Stimulated activated CD4-positive, alpha-beta T cell treated with anti-CD3 and anti-CD28 coated beads, Interleukin-1b, Interleukin-23, amount 100 ng/mL, for 1 hour (primary cell): ENCODE data around the gene SLC25A25.
"Not testable (repeated sequence)": the region's sequence is repeated elsewhere in the genome, so short reads cannot be mapped to it uniquely, and the experiment has no call there.

Experiments
- DNase-seq, 2 donors: peaks; one replicate each; pipeline ENCODE4 v3.0.0-alpha.2; 2020; ENCODE audit warnings: low read depth in 2 of 2

Gene SLC25A25

DNA sequence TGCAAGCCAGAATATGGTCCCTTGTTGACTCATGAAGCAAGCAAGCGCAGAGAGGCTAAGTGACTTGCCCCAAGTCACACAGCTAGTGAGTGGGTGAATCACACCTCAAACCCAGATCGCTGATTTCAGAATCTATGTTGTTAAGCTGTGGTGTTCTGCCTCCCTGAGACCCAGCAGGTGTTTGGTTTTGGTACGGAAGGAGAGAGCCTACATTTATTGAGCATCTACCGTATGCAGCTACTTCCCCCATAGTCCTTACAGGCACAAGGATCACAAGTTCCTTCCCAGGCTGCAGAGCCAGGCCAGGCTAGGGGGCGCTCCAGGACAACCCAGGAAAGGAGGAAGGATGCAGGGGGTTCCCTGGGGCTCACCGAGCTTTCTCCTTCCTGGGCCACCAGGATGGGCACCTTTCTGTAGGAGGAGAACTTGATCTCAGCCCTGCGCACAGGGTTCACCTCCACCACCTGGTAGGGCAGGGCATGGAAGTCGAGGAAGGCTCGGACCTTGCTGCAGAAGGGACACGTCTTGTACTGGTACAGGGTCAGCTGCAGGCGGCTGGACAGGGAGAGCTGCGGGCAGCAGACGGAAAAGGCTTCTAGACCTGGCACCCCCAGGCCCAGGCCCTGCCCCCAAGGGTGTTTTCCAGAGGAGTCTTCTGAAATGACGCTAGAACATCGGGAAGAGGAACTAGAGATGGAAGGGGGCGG, 57.0 kb downstream of the SLC25A25 start:
- no peak for DNase-seq

DNA sequence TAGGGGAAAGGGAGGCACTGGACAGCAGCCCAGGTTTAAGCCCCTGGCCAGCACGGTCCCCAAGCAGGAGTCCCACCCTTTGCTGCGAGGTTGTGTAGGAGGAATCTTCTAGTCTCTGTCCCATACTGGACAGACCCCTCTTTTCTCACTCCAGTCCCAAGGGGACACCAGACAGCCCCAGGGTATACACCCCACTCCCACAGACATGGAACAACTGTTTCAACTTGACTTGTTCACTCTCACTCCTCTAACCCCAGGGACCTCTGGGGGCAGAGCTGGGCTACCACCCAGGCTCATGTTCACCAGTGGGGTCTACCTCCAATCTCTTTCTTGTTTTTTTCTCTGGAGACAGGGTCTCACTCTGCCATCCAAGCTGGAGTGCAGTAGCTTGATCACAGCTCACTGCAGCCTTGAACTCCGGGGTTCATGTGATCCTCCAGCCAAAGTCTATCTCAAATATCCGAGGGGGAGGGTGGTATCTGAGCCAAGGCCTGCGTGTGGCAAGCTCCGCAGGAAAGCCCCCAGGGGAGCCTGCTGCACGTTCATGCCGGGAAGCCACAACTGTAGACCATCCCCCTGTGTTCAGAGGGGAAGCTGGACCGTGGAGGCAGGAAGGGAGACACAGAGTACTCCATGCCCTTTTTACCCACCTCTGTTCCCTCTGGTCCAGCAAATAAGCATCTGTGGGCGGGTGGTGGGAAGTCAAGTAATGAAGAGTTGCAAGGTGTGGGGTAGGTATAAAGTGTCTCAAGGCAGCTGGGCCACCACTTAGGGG, 57.7 kb downstream of the SLC25A25 start:
- no peak for DNase-seq

DNA sequence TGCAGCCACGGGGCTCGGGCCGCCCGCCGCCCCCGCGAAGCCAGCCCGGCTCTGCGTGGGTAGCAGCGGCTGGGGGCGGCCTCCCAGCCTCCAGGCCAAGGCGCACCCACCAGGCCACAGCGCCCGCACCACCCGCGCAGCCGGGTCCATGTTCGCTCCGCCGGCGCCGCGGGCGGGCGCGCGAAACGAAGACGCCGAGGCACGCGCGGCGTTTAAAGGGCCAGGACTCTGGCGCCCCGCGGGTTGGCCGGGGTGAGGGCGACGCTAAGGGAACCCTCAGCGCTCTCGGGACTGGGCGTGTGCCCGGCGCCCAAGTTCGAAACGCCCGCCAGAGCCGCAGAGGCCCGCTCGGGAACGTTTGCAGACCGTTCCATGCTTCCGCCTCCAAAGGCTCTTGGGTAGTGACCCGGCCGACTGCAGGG, 59.5 kb downstream of the SLC25A25 start, which contains the start of gene PTGES2:
Gene PTGES2, minus strand, starts transcription at position 162 of the 422 bp plus-strand sequence. Its CDS starts 12 bp downstream, at position 150.
- DNase-seq: peak; percentile 41 to 64

DNA sequence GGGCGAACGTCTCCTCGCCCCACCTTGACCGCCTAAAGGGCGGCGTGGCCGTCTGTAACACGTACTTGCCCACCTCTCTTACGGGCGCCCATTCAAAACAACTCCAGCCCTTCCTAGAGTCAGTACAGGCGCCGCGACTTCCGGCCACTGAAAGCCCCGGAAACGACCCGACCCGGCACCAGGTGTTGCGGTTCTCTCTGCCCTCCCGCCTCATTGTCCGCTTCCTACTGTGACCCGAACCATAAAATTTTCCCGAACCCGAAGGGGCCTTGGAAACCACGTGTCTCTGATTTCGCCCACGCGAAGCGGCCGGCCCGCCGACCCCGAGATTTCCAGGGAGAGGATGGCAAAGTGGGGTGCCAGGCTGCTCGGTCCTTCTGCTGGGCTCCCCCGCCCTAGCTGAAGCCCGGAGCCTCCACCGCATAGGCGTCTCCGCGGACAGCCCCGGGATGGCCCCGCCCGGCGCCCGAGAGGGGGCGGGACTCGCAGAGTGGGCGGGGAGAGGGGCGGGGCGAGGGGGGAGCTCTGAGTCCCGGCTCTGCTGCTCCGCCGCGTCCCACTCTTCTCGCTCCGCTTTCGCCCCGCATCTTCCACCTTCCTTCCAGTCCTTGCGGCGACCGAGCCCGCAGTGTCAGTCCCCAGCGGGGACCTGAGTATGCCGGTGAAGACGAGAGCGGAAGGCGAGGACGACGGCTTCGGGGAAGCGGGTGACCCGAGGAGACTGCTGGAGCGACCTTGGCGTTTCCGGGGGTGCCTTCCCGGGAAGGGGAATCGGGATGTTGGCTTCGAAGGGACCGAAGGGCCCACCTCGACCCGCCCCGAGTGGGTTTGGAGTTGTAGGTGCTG, 60.2 kb downstream of the SLC25A25 start:
- peak; percentile 60 to 70 for DNase-seq

DNA sequence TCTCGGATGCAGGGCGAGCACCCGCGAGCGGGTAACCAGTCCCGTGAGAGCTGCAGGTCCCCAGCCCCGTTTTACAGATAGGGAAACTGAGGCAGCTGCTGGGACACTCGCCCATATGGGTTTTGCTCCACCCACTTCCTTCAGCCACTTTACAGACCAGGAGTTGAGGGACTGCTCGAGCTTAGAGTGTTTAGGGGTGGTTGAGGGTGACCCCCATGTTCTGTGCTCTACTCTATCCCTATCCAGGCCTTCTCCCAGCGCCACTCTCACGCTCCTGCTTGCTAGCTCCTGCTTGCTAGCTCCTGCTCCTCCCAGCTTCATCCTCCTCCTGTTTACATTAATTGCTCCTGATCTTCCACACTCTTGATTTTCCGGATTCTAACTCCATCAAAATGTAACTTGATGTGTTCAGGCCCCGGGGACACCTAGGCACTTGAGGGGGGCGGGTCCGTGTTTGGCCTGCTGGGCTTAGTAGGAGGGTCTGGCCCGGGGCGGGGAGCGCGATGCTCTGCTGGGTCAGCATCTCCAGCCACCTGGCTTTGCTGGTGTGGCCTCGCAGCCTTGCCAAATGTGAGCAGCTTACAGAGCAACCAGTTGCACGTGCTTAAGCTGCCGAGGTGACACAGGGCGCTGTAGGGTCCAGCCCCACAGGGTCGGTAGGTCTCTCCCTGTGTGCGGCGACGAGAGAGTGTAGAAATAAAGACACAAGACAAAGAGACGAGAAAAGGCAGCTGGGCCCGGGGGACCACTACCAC, 61.0 kb downstream of the SLC25A25 start:
- no peak for DNase-seq

DNA sequence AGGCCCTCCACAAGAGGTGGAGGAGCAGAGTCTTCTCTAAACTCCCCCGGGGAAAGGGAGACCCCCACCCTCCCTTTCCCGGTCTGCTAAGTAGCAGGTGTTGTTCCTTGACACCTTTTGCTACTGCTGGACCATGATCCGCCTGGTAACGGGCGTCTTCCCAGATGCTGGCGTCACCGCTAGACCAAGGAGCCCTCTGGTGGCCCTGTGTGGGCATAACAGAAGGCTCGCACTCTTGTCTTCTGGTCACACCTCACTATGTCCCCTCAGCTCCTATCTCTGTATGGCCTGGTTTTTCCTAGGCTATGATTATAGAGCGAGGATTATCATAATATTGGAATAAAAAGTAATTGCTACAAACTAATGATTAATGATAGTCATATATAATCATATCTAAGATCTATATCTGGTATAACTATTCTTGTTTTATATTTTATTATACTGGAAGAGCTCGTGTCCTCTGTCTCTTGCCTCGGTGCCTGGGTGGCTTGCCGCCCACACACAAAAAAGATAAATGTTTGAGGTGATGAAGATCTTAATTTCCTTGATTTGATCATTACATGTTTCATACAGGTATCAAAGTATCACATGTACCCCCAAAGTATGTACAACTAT, 62.1 kb downstream of the SLC25A25 start:
- peak in 1 of 2 donors; percentile 21 for DNase-seq

DNA sequence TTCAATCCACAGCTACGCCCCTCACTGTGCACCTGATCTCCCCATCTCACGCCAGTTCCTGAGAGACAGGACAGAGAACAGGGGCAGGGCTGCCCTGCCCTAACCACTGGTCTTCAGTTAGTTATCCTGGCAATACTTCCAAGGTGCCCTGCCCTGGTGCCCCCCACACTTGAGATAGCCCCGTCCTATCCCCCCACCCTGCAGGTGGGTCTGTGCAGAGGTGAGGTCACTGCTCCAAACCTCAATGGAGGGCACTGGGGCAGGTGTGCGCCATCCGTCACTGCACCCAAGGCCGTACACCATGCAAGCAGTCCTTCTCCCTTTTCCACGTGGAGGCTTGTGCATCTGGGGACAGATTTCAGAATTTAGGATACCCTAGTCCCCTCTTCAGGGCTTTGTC, 62.6 kb downstream of the SLC25A25 start:
- not testable (repeated sequence) for DNase-seq

DNA sequence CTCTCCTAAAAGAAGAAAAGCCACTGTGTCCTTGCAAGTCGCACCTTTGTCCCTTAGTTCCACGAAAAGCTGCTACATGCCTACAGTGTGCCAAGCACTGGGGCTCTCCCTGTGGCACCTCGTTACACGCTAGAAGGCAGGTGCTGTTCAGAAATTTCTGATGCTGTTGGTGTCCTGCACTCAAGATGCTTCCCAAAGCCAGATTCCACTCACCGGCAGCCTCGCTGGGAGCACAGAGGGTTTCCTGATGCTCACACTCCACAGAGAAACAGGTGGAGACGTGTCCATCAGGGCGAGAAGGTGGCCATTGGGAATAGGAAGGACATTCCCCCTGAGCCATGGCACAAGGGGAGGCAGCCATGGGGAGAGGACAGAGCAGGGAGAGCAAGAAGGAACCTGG, 63.3 kb downstream of the SLC25A25 start:
- not testable (repeated sequence) for DNase-seq

DNA sequence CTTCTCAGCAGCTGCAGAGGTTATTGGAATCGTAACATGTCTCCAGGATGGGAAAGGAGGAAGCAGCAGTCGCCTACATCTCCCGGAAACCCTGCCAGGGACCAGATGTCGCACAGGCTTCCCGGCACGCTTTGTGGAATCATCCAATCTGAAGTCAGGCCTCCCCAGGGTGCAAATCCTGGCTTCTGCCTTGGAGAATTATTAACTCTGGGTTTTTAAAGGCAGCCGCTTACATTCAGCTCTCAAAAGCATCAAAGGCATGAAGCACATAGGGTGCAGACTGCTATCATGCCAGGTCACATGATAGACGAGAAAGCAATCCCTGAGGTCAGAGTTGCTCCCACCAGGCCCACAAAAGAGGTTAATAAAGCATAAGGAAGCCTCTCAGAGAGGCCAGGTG, 64.1 kb downstream of the SLC25A25 start:
- not testable (repeated sequence) for DNase-seq

DNA sequence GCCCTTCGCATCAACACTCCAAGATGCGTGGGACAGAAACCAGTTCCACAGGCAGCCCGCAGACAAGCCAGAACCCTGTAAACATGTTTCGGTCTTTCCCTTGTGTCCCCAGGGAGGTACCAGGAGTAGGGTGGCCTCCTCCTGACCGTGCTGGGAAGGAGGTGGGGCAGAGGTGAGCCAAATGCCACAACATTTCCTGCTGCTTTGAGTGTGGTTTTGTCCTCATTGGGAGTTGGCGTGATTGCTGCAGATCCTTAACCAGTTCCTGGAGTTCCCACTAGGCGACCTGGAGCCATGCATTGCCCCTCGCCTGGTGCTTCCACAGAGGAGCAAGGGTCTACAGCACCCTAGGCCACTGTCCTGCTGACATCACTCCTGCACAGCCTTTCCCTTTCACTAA, 67.5 kb downstream of the SLC25A25 start:
- DNase-seq: not testable (repeated sequence)

DNA sequence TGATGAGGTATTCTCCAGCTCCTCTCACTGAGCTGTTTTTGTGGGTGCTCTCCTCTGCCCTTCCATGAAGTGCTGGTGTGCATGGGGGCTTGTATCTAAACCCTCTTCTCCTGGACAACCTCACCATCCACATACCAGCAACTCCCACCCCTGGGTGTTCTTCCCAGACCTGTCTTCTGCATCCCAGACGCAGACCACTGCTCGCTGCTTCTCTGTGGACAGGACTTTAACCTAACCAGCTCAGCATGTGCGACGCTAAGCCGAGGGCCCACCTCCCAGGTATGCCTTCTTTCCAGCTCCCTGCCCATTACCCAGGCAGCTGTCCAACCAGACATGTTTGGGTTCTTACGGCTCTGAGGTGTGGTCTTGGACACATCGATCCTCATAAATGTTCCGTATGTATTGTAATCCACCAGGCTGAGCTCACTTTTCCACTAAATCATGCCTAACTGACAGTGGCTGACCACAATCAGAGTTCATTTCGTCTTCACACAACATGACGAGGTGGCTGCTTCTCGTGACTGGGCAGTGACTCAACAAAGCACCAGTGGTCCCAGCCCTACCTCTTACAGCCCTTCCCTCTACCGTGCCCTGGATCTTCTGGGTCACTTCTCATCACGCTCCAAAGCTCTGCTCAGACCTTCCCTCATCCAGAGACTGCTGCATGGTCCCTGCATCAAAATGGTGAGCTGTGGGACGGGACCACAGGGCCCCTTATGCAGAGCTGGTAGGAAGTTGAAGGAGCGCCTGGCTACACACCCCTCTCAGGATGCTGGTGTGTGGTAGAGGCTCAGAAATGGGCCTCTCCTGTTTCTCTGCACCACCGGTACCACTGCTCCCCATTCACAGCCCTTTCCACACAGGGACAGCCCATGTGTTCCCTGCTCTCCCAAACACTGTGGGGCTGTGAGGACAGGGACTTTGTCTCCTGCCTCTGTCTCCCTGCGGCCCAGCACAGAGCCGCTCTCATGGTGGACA, 69.1 kb downstream of the SLC25A25 start:
- no peak for DNase-seq

DNA sequence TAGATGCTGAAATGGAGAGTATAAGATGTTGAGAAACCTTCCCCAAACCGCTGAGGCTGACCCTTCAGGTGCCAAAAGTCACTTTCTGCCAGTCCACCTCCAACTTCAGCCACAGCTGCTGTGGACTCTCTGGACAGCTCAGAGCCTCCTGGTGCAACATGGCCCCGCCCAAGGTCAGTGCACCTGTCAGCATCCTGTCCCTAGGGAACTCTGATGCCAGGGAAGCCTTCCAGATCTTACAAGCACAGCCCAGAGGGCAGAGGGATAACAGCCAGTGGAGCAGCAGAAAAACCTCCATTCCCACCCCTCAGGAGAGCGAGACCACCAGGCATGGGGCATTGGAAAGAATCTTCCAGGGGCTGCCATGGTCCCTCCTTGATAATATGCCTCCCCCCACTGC, 70.0 kb downstream of the SLC25A25 start:
- DNase-seq: no peak

DNA sequence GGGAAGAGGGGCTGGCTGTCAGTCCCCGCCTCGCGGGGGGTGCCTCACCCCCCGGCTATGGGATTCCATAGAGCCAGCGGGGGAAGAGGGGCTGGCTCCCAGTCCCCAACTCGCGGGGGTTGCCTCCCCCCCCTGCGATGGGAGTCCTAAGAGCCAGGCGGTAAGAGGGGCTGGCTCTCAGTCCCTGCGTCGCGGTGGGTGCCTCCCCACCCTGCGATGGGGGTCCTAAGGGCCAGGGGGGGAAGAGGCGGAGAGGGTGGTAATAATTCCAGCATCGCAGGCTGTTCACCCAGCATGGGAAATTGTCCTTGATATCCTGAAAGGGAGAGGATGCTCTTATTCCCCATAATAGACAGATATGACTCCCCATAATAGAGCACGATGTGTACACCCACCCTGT, 71.6 kb downstream of the SLC25A25 start:
- no peak for DNase-seq

DNA sequence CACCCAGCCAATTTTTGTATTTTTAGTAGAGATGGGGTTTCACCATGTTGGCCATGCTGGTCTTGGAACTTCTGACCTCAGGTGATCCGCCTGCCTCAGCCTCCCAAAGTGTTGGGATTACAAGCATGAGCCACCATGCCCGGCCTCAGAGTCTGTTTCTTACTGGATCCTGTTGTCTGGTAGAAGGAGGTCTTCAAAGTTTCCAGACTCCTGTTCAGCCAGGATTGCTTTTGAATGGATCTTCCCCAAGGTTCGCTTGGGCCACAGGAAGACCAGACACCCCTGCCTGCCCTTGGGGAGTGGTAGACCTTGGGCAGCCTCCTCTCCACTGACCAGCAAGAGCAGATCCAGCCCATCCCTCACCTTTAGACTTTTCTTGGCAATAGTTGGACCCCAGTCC, 73.6 kb downstream of the SLC25A25 start:
- no peak for DNase-seq

DNA sequence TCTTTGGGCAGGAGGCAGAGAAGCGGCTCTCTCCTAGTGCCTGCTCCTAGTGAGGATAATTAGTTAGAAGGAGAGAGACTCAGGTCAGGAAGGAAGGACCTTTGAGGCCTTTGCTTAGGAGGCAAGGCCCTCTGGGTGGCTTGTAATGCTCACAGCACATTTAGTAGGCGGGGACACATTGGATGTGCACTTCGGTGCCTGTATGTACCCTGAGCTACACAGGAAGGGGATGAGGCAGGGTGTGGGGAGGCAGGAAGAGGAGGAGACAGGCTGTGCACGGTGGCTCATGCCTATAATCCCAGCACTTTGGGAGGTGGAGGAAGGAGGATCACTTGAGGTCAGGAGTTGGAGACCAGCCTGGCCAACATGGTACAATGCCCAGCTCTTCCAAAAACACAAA, 74.0 kb downstream of the SLC25A25 start:
- DNase-seq: no peak

DNA sequence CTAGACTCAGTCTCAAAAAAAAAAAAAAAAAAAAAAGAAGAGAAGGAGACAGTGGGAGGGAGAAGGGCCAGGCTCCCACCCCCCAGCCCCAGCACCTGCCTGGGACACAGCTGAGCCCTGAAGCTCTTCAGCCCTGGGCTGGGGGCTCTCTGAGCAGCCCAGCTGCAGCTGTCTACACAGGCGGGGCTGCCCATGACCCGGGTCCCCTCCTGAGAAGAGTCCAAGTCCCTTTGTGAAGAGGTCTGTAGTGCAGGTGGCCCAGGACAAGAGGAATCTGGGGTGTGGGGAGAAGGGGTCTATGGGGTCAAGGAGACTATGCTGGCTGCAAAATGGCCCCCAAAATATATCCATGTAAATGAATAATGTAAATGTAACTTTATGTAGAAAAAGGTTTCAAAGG, 74.6 kb downstream of the SLC25A25 start:
- DNase-seq: no peak

DNA sequence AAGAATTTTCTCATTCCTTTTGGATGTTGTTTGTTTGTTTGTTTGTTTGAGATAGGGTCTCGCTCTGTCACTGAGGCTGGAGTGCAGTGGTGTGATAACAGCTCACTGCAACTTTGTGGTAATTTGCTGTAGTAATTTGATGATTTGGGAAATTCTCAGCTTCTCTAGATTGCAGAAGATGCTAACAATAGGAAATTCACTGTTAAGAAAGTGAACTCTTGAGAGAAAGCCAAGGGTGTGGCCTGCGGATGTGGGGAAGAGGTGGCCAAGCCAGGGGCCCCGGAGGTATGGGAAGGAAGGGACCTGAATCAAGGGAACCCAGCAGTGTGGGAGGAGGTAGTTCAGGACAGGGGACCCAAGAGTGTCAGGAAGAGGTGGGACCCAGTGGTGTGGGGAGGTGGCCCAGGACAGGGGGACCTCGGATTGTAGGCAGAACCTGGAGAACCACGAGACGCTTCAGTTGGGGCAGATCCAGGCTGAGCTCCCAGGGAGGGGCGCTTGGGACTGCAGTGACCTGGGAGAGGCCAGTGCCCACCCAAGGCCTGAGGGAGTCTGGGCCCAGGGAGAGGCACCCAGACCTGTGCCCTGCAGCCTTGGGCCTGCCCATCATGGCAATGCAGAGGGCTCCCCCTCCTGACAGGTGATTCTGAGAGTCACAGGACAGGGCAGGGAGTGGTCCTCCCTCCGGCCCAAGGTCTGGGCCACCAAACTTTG, 75.7 kb downstream of the SLC25A25 start:
- no peak for DNase-seq

DNA sequence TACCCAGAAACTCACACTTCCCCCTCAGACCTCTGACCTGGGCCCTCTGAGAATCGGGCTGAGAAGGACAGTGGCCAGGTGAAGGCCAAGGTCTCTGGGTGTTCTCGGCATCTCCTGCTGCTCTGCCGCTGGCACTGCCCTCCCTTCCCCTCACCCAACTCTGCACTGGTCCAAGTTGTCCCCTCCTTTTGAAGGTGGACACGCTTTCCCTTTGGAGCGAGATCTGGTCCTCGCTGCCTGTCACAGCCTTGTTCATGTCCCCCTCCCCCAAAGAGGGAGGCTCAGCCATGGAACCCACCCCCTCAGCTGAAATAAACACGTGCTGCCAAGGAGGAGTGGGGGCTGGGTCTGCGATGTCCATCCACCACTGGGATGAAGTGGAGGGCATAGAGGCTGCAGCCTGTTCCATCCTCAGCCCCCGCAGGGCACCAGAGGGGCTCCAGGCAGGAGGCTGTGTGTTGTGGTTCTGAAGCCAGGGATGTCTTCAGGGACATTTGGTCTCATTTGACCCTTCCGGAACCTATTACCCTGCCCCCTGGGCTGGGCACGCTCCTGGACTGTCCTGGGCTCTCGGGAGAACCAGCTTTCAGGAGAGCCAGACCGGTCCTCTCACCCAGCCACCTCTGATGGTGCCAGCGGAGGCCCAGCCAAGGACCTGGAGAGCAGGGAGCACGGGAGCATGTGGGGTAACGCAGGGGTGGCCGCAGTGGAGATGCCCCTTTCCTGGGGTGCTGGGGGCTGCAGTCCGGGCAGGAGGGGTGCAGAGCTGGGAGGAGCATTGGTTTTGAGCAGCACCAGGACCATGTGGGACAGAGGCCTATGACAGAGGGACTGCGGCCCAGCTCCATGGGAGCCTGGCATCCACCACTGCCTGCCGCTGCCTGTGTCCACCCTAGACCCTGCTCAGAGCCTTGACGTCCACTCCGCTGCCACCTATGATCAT, 76.5 kb downstream of the SLC25A25 start:
- no peak for DNase-seq
